NCI-H446 treated with DMSO at 0.1 percent for 48 hours (cell line): ENCODE data around the gene MRGPRX2.
A peak's percentile ranks its signal among the peaks of the same experiment; 100 is the strongest.

Experiments
- DNase-seq: peaks from one replicate; lab custom pipeline; 2025; lab: John Stamatoyannopoulos, UW

Gene MRGPRX2

GRCh38 chr11:19060629-19061028 lies at the start of gene MRGPRX2:
Gene MRGPRX2, minus strand, starts transcription at chr11:19060717. Its CDS starts 4,315 bp downstream, at chr11:19056402.
- DNase-seq = no peak

- no peak for DNase-seq
Measured at GRCh38 chr11:19110295-19110694, 49.8 kb upstream of the MRGPRX2 start.

- DNase-seq = no peak
Measured at GRCh38 chr11:19107125-19107524, 46.6 kb upstream of the MRGPRX2 start.

GRCh38 chr11:19105011-19105410 lies 44.5 kb upstream of the MRGPRX2 start:
- DNase-seq = no peak

GRCh38 chr11:19102521-19102900 lies 42.0 kb upstream of the MRGPRX2 start:
- DNase-seq = no peak

GRCh38 chr11:19101796-19102520 lies 41.4 kb upstream of the MRGPRX2 start:
- no peak for DNase-seq

- no peak for DNase-seq
Measured at GRCh38 chr11:19100885-19101284, 40.4 kb upstream of the MRGPRX2 start.

GRCh38 chr11:19099093-19099492 lies 38.6 kb upstream of the MRGPRX2 start:
- no peak for DNase-seq

GRCh38 chr11:19094859-19095258 lies 34.3 kb upstream of the MRGPRX2 start:
- DNase-seq = no peak

GRCh38 chr11:19093976-19094375 lies 33.5 kb upstream of the MRGPRX2 start:
- no peak for DNase-seq

- DNase-seq = no peak
Measured at GRCh38 chr11:19092850-19093249, 32.3 kb upstream of the MRGPRX2 start.

GRCh38 chr11:19092342-19092741 lies 31.8 kb upstream of the MRGPRX2 start:
- no peak for DNase-seq

- DNase-seq = no peak
Measured at GRCh38 chr11:19091366-19091765, 30.8 kb upstream of the MRGPRX2 start.

GRCh38 chr11:19089421-19089820 lies 28.9 kb upstream of the MRGPRX2 start:
- DNase-seq = no peak

- no peak for DNase-seq
Measured at GRCh38 chr11:19088791-19089190, 28.3 kb upstream of the MRGPRX2 start.

GRCh38 chr11:19087658-19088057 lies 27.1 kb upstream of the MRGPRX2 start:
- no peak for DNase-seq

GRCh38 chr11:19084661-19085315 lies 24.3 kb upstream of the MRGPRX2 start:
- DNase-seq = no peak

- no peak for DNase-seq
Measured at GRCh38 chr11:19083166-19083565, 22.6 kb upstream of the MRGPRX2 start.

GRCh38 chr11:19080579-19080993 lies 20.1 kb upstream of the MRGPRX2 start:
- DNase-seq = no peak

GRCh38 chr11:19079643-19080440 lies 19.3 kb upstream of the MRGPRX2 start:
- peak; percentile 51 for DNase-seq

- no peak for DNase-seq
Measured at GRCh38 chr11:19077965-19078364, 17.4 kb upstream of the MRGPRX2 start.

GRCh38 chr11:19076744-19077589 lies 16.4 kb upstream of the MRGPRX2 start:
- DNase-seq = peak; percentile 4
